ENCODE measurements around the gene MALT1. TPM values are rescaled to one million over a fixed set of nuclear protein-coding genes. Genes with fewer than 3 reads are reported as not detected.
"Not testable (repeated sequence)": the region's sequence is repeated elsewhere in the genome, so short reads cannot be mapped to it uniquely, and the experiment has no call there.

Gene MALT1
- total and polyA plus RNA-seq, 9 of the 15 experiments (the other 6 are each of a cell fraction or from before 2014, with no cell fraction given) = 0.14 to 1.6 (median 0.32) TPM

DNA sequence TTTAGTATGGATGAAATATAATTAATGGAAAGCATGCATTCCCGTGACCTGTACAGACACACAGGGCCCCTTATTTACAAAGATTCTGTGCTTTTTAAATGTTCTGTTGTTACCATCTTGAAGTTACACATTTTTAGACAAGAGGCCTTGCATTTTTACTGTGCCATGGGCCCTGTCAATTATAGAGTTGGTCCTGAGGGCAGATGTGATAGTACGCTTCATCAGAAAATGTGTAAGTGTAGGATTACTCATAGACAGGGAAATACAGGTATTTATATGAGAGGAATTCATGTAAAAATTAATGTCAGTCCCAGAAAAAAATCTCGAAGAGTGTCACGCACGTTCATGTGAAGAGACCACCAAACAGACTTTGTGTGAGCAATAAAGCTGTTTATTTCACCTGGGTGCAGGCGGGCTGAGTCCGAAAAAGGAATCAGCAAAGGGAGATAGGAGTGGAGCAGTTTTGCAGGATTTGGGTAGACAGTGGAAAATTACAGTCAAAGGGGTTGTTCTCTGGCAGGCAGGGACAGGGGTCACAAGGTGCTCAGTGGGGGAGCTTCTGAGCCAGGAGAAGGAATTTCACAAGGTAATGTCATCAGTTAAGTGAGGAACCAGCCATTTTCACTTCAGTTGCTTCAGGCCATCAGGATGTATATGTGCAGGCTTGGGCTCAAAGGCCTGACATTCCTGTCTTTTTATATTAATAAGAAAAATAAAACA lies 30.2 kb upstream of the MALT1 start:
- H3K4me2 ChIP-seq (ENCODE audit: insufficient read depth, low read length) = no peak overlapping the region
- ChIA-PET CTCF (ENCODE audit: low intra/inter-chr PET ratio) (no interaction called here), POLR2A (no interaction called here)
- TF ChIP-seq TGIF2 (CRISPR knock-in tag; IDR thresholded peaks at IDR 0.05) (no peak), FOXJ2 (tag; IDR thresholded peaks at IDR 0.05) (no peak), ZNF79 (CRISPR knock-in tag; IDR thresholded peaks at IDR 0.05; ENCODE audit: low read depth) (no peak), CCAR2 (IDR thresholded peaks at IDR 0.05; ENCODE audit: low read depth, low read length) (no peak)
- in situ Hi-C loops (cut with MboI) (no loop called here), intact Hi-C loops (cut with micrococcal nuclease) (no loop called here)
- no peak overlapping the region for H2AFZ ChIP-seq (ENCODE audit: low read depth, low read length)
- no peaks in the 10 kb centered on the region for H4K20me1 ChIP-seq (replicated peaks; ENCODE audit: control insufficient read depth, insufficient read depth, low read length)
- no peak for FAIRE-seq
- H3K9me3 ChIP-seq (replicated peaks; ENCODE audit: control insufficient read depth, insufficient read depth, low read depth, low read length) = no peaks in the 10 kb centered on the region
- H3K4me3 ChIP-seq = no peak overlapping the region
- 5% methylated on average over 6 of the region's 7 CpGs for WGBS (ENCODE audit: insufficient coverage, low coverage, missing lambda C conversion rate)
- no peak overlapping the region for H3K27ac ChIP-seq (ENCODE audit: extremely low read depth, low read depth, low read length)
- no peaks in the 10 kb centered on the region for H3K36me3 ChIP-seq (ENCODE audit: control insufficient read depth, insufficient read depth, low read length)
- no peaks in the 10 kb centered on the region; a peak in 1 of 5 replicates for H3K4me1 ChIP-seq (replicated peaks in 1 of 2; ENCODE audit: control insufficient read depth in 2 of 2, insufficient read depth in 2 of 2, low read length in 2 of 2)
- no peak overlapping the region for H3K9ac ChIP-seq (ENCODE audit: insufficient read depth in 1 of 2, low read depth in 2 of 2, low read length in 2 of 2)
- no TSS peak for BruUV-seq (replicated peaks)
- H3K27me3 ChIP-seq (ENCODE audit: control insufficient read depth in 2 of 2, insufficient read depth in 2 of 2, low read length in 2 of 2) = no peaks in the 10 kb centered on the region; a peak in 1 of 5 replicates
- no peak for ATAC-seq
- H3K9me1 ChIP-seq (ENCODE audit: control insufficient read depth, insufficient read depth, low read length) = no peaks in the 10 kb centered on the region
- H3K79me2 ChIP-seq (ENCODE audit: control insufficient read depth, insufficient read depth, low read length) = no peaks in the 10 kb centered on the region
- no peak for DNase-seq (ENCODE audit: extremely low read depth in 1 of 4, low spot score in 3 of 4)

DNA sequence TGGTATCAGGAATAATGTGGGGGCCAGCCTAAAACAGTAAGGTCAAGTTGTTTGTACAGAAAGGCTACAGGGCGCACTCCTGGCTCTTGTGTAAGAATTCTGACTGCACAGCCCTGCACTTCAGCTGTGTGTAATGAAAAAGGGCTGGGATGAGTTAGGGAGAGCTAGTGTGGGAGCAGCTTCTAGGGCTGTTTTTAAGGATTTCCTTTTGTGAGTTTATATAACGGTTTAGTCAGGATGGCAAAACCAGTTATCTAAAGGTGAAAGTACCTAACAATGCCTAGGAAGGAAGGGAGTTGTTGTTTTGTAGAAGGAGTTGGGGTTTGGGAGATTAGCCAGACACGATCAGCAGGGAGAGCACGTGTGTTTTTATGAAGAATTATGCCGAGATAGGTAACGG lies 27.7 kb upstream of the MALT1 start:
- H3K79me2 ChIP-seq (ENCODE audit: control insufficient read depth, insufficient read depth, low read length); H3K4me3 ChIP-seq; H3K9me3 ChIP-seq (replicated peaks; ENCODE audit: control insufficient read depth, insufficient read depth, low read depth, low read length); H3K27me3 ChIP-seq (ENCODE audit: control insufficient read depth in 2 of 2, insufficient read depth in 2 of 2, low read length in 2 of 2); H2AFZ ChIP-seq (ENCODE audit: low read depth, low read length); DNase-seq (ENCODE audit: extremely low read depth in 1 of 4, low spot score in 3 of 4); BruUV-seq (replicated peaks); H4K20me1 ChIP-seq (replicated peaks; ENCODE audit: control insufficient read depth, insufficient read depth, low read length); FAIRE-seq; H3K27ac ChIP-seq (ENCODE audit: extremely low read depth, low read depth, low read length); in situ Hi-C loops (cut with MboI); intact Hi-C loops (cut with micrococcal nuclease); H3K9ac ChIP-seq (ENCODE audit: insufficient read depth in 1 of 2, low read depth in 2 of 2, low read length in 2 of 2); CTCF ChIA-PET (ENCODE audit: low intra/inter-chr PET ratio); H3K36me3 ChIP-seq (ENCODE audit: control insufficient read depth, insufficient read depth, low read length); POLR2A ChIA-PET; H3K9me1 ChIP-seq (ENCODE audit: control insufficient read depth, insufficient read depth, low read length); H3K4me2 ChIP-seq (ENCODE audit: insufficient read depth, low read length); H3K4me1 ChIP-seq (replicated peaks in 1 of 2; ENCODE audit: control insufficient read depth in 2 of 2, insufficient read depth in 2 of 2, low read length in 2 of 2); ATAC-seq: not testable (repeated sequence)
- 0% methylated on average over 6 of the region's 6 CpGs for WGBS (ENCODE audit: insufficient coverage, low coverage, missing lambda C conversion rate)

Measured in K562 (cell line).